ENCODE data around the gene NETO2.
A peak's percentile ranks its signal among the peaks of the same experiment; 100 is the strongest.
"Not testable (repeated sequence)": the region's sequence is repeated elsewhere in the genome, so short reads cannot be mapped to it uniquely, and the experiment has no call there.

Gene NETO2

GRCh38 chr16:47132308-47132707 lies 11.4 kb downstream of the NETO2 start:
- no peak for DNase-seq

- no peak for DNase-seq
Observed at GRCh38 chr16:47129755-47130435, 13.8 kb downstream of the NETO2 start.

- DNase-seq: no peak
Observed at GRCh38 chr16:47127541-47127940, 16.2 kb downstream of the NETO2 start.

- DNase-seq: no peak
Observed at GRCh38 chr16:47125757-47126156, 18.0 kb downstream of the NETO2 start.

GRCh38 chr16:47113130-47113529 lies 30.6 kb downstream of the NETO2 start:
- no peak for DNase-seq

- DNase-seq: no peak
Observed at GRCh38 chr16:47110939-47111338, 32.8 kb downstream of the NETO2 start.

GRCh38 chr16:47109361-47109760 lies 34.4 kb downstream of the NETO2 start:
- peak; percentile 35 for DNase-seq

GRCh38 chr16:47102921-47103320 lies 40.8 kb downstream of the NETO2 start:
- DNase-seq: not testable (repeated sequence)

- DNase-seq: not testable (repeated sequence)
Observed at GRCh38 chr16:47097154-47097553, 46.6 kb downstream of the NETO2 start.

- no peak for DNase-seq
Observed at GRCh38 chr16:47096297-47096696, 47.4 kb downstream of the NETO2 start.

GRCh38 chr16:47084198-47084597 lies 59.5 kb downstream of the NETO2 start:
- no peak for DNase-seq

GRCh38 chr16:47082099-47082865 lies 61.5 kb downstream of the NETO2 start:
- no peak for DNase-seq

- no peak for DNase-seq
Observed at GRCh38 chr16:47081115-47081514, 62.6 kb downstream of the NETO2 start.

GRCh38 chr16:47079860-47080259 lies 63.9 kb downstream of the NETO2 start:
- no peak for DNase-seq

GRCh38 chr16:47073223-47074155 lies 70.3 kb downstream of the NETO2 start:
- DNase-seq: no peak

GRCh38 chr16:47072158-47072557 lies 71.6 kb downstream of the NETO2 start:
- no peak for DNase-seq

- DNase-seq: no peak
Observed at GRCh38 chr16:47069841-47070584, 73.7 kb downstream of the NETO2 start.

GRCh38 chr16:47069313-47069712 lies 74.4 kb downstream of the NETO2 start:
- peak; percentile 59 for DNase-seq

- DNase-seq: no peak
Observed at GRCh38 chr16:47067203-47067602, 76.5 kb downstream of the NETO2 start.

- DNase-seq: no peak
Observed at GRCh38 chr16:47065766-47066688, 77.7 kb downstream of the NETO2 start.

- DNase-seq: no peak
Observed at GRCh38 chr16:47064775-47065174, 79.0 kb downstream of the NETO2 start.

Measured in inflammatory macrophage treated with lipopolysaccharide for 4 hours (primary cell).